ENCODE measurements around the gene MAP2.
"Not testable (repeated sequence)": the region's sequence is repeated elsewhere in the genome, so short reads cannot be mapped to it uniquely, and the experiment has no call there.

The MAP2 gene

GRCh38 chr2:209472112-209472832, 48.4 kb downstream of the MAP2 start:
- DNase-seq (ENCODE audit: low read depth): peak; percentile 90
- peak overlapping the region; percentile 33 for H3K4me3 ChIP-seq (ENCODE audit: low read depth, low read length)
- TF ChIP-seq CTCF (IDR thresholded peaks at IDR 0.05; ENCODE audit: low read depth, low read length) (no peak), POLR2A (IDR thresholded peaks at IDR 0.05; ENCODE audit: extremely low read depth, insufficient read length) (no peak), MYC (IDR thresholded peaks at IDR 0.05; ENCODE audit: low read depth, low read length) (no peak), MAX (IDR thresholded peaks at IDR 0.05; ENCODE audit: low read depth, low read length) (no peak)

- peak; percentile 82 for DNase-seq (ENCODE audit: low read depth)
- H3K4me3 ChIP-seq (ENCODE audit: low read depth, low read length): peak overlapping the region; percentile 33
- TF ChIP-seq CTCF (IDR thresholded peaks at IDR 0.05; ENCODE audit: low read depth, low read length): no peak
- TF ChIP-seq MYC (IDR thresholded peaks at IDR 0.05; ENCODE audit: low read depth, low read length): no peak
- TF ChIP-seq POLR2A (IDR thresholded peaks at IDR 0.05; ENCODE audit: extremely low read depth, insufficient read length): no peak
- TF ChIP-seq MAX (IDR thresholded peaks at IDR 0.05; ENCODE audit: low read depth, low read length): no peak
These were observed 49.0 kb downstream of the MAP2 start for GRCh38 chr2:209472871-209473270.

GRCh38 chr2:209473930-209474419, 50.1 kb downstream of the MAP2 start:
- TF ChIP-seq MAX (IDR thresholded peaks at IDR 0.05; ENCODE audit: low read depth, low read length) (no peak), CTCF (IDR thresholded peaks at IDR 0.05; ENCODE audit: low read depth, low read length) (no peak), MYC (IDR thresholded peaks at IDR 0.05; ENCODE audit: low read depth, low read length) (no peak), POLR2A (IDR thresholded peaks at IDR 0.05; ENCODE audit: extremely low read depth, insufficient read length) (no peak)
- peak; percentile 53 for DNase-seq (ENCODE audit: low read depth)
- H3K4me3 ChIP-seq (ENCODE audit: low read depth, low read length): no peak overlapping the region

GRCh38 chr2:209474960-209475359, 51.1 kb downstream of the MAP2 start:
- no peak for DNase-seq (ENCODE audit: low read depth)
- TF ChIP-seq CTCF (IDR thresholded peaks at IDR 0.05; ENCODE audit: low read depth, low read length) (no peak), POLR2A (IDR thresholded peaks at IDR 0.05; ENCODE audit: extremely low read depth, insufficient read length) (no peak), MAX (IDR thresholded peaks at IDR 0.05; ENCODE audit: low read depth, low read length) (no peak), MYC (IDR thresholded peaks at IDR 0.05; ENCODE audit: low read depth, low read length) (no peak)
- no peak overlapping the region for H3K4me3 ChIP-seq (ENCODE audit: low read depth, low read length)

- TF ChIP-seq CTCF (IDR thresholded peaks at IDR 0.05; ENCODE audit: low read depth, low read length) (no peak), POLR2A (IDR thresholded peaks at IDR 0.05; ENCODE audit: extremely low read depth, insufficient read length) (no peak), MYC (IDR thresholded peaks at IDR 0.05; ENCODE audit: low read depth, low read length) (no peak), MAX (IDR thresholded peaks at IDR 0.05; ENCODE audit: low read depth, low read length) (no peak)
- H3K4me3 ChIP-seq (ENCODE audit: low read depth, low read length): no peak overlapping the region
- no peak for DNase-seq (ENCODE audit: low read depth)
These were observed 52.7 kb downstream of the MAP2 start for GRCh38 chr2:209476367-209477208.

- DNase-seq (ENCODE audit: low read depth); H3K4me3 ChIP-seq (ENCODE audit: low read depth, low read length): not testable (repeated sequence)
These were observed 68.4 kb downstream of the MAP2 start for GRCh38 chr2:209492296-209492695.

GRCh38 chr2:209495068-209495620, 71.3 kb downstream of the MAP2 start:
- not testable (repeated sequence) for DNase-seq (ENCODE audit: low read depth)

More at GRCh38 chr2:209495068-209495620, 71.3 kb downstream of the MAP2 start:
- not testable (repeated sequence) for H3K4me3 ChIP-seq (ENCODE audit: low read depth, low read length)
